Testis (tissue), 2 donors: ENCODE data around the gene SNTG2.

Experiments
- POLR2A ChIP-seq: fragments of 450-650 bp; IDR thresholded peaks from one replicate; pipeline ENCODE4 v1.6.1; 2017; ENCODE audit warnings: antibody characterized with exemption, mild to moderate bottlenecking, moderate library complexity
- TF ChIP-seq, protein P1 (sequence below), 3 experiments: fragments of 450-650 bp in 2 of 3; fragments of 200-600 bp in 1 of 3; sonication (generic) in 1 of 3; IDR thresholded peaks; one replicate each; pipeline ENCODE4 v1.5.1; 2016 to 2019; ENCODE audit warnings: antibody characterized with exemption in 3 of 3, mild to moderate bottlenecking in 2 of 3, moderate library complexity in 1 of 3

DNA sequence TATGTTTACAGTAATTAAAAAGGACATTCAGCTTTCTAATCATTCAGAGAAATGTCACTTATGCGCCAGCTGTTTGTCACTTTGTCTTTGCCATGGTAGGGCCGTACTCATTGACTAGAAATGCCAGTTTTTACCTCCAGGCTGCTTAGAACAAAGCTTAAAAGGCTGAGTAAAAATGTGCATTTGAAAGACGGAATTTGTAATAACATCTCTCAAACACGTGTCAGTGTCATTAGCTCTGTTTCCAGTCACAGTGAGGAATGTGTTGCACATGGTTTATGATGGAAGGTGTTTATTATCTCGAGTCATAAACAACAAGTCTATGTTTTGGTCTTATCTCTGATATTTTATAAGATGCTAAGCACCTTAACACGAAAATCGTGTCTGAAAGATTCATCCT lies 118.2 kb downstream of the SNTG2 start:
- TF ChIP-seq, protein P1, sequence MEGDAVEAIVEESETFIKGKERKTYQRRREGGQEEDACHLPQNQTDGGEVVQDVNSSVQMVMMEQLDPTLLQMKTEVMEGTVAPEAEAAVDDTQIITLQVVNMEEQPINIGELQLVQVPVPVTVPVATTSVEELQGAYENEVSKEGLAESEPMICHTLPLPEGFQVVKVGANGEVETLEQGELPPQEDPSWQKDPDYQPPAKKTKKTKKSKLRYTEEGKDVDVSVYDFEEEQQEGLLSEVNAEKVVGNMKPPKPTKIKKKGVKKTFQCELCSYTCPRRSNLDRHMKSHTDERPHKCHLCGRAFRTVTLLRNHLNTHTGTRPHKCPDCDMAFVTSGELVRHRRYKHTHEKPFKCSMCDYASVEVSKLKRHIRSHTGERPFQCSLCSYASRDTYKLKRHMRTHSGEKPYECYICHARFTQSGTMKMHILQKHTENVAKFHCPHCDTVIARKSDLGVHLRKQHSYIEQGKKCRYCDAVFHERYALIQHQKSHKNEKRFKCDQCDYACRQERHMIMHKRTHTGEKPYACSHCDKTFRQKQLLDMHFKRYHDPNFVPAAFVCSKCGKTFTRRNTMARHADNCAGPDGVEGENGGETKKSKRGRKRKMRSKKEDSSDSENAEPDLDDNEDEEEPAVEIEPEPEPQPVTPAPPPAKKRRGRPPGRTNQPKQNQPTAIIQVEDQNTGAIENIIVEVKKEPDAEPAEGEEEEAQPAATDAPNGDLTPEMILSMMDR (IDR thresholded peaks at IDR 0.05), result no peak
- TF ChIP-seq POLR2A, result no peak
